Lung (tissue), 12 donors: ENCODE data around the gene KIF18A. TPM values are rescaled to one million over a fixed set of nuclear protein-coding genes. Genes with fewer than 3 reads are reported as not detected.

Source experiments
- ATAC-seq: fragments of 200-7000 bp; cut with Tn5 transposase; one replicate; pipeline ENCODE4 v1.9.1; 2020; ENCODE audit warnings: moderate number of reproducible peaks; ENCODE audit not compliant: insufficient read depth, low FRiP score
- DNase-seq, 3 donors: peaks; one replicate each; pipeline ENCODE4 v3.0.0-alpha.2; 2013 to 2017
- H3K27ac ChIP-seq, 2 donors: one replicate each; pipeline ENCODE4 v1.5.1; 2013; ENCODE audit warnings: mild to moderate bottlenecking in 2 of 2, moderate library complexity in 2 of 2, control low read depth in 1 of 2, inconsistent platforms in 1 of 2, low read depth in 1 of 2, low read length in 1 of 2
- H3K27me3 ChIP-seq, 3 donors: one replicate each; pipeline ENCODE4 v1.5.1; 2013; ENCODE audit warnings: low read length in 2 of 3; ENCODE audit not compliant: control insufficient read depth in 3 of 3, insufficient read depth in 3 of 3
- H3K36me3 ChIP-seq, 4 donors: one replicate each; pipeline ENCODE4 v1.5.1; 2013; ENCODE audit warnings: low read length in 4 of 4, mild to moderate bottlenecking in 1 of 4, moderate library complexity in 1 of 4; ENCODE audit not compliant: control insufficient read depth in 4 of 4, insufficient read depth in 4 of 4
- H3K4me1 ChIP-seq, 5 donors: one replicate each; pipeline ENCODE4 v1.5.1; 2013; ENCODE audit warnings: low read length in 5 of 5, mild to moderate bottlenecking in 2 of 5, moderate library complexity in 1 of 5; ENCODE audit not compliant: control insufficient read depth in 5 of 5, insufficient read depth in 5 of 5
- H3K4me3 ChIP-seq: one replicate; pipeline ENCODE4 v1.5.1; 2013; ENCODE audit warnings: mild to moderate bottlenecking, control low read depth, moderate library complexity
- H3K9ac ChIP-seq, 2 donors: one replicate each; pipeline ENCODE4 v1.5.1; 2013; ENCODE audit warnings: low read length in 2 of 2, control low read depth in 1 of 2; ENCODE audit not compliant: insufficient read depth in 1 of 2
- H3K9me3 ChIP-seq, 4 donors: one replicate each; pipeline ENCODE4 v1.5.1; 2013; ENCODE audit warnings: low read length in 3 of 4, mild to moderate bottlenecking in 1 of 4, moderate library complexity in 1 of 4; ENCODE audit not compliant: control insufficient read depth in 4 of 4, insufficient read depth in 3 of 4
- CTCF ChIP-seq: IDR thresholded peaks from 2 replicates; pipeline ENCODE4 v1.5.1; 2012; ENCODE audit warnings: mild to moderate bottlenecking; ENCODE audit errors: control extremely low read depth, extremely low read depth
- WGBS, 2 donors: extraction: QIAGEN DNeasy Blood & Tissue Kit; methylation state at CpG; one replicate each; pipeline ENCODE4 v1.1.7; 2013; 5-methylcytosine and 5-hydroxymethylcytosine counted together
- polyA plus RNA-seq, 2 donors: library from polyadenylated mRNA; stranded (reverse); fragments of 200-250 nt; gene quantifications; one replicate each; pipeline ENCODE4 v1.2.1, GENCODE V29; 2013
- total RNA-seq, 2 donors: library from RNA; depleted of rRNA in 1 of 2; stranded (reverse); fragments of >200 nt in 1 of 2; gene quantifications; one replicate each; pipeline ENCODE4 v1.2.1, GENCODE V29; 2014 to 2021
- donor health status: control.
- donor health status: control.
- donor health status: Bipolar disorder and iron deficiency.
- donor health status: healthy.
- donor health status: DM: yes; HTN: yes; CAD: no.

The KIF18A gene
- total and polyA plus RNA-seq, 4 donors = 0.78 to 7.5 (median 1.3) TPM

- ATAC-seq = no peak
- Histone ChIP-seq H3K27me3 (no peaks in the 10 kb centered on the region), H3K4me3 (no peak overlapping the region), H3K9ac (no peak overlapping the region), H3K36me3 (peaks cover 0 to 6% (median 4%) of the 10 kb centered on the region in 4 donors), H3K9me3 (peaks cover 0 to 23% (median 8%) of the 10 kb centered on the region in 4 donors), H3K27ac (no peak overlapping the region), H3K4me1 (no peaks in the 10 kb centered on the region)
- 98% methylated on average over 9 of the region's 9 CpGs for WGBS, 2 donors
- no peak for TF ChIP-seq CTCF
- DNase-seq = no peak
Observed at GRCh38 chr11:28140689-28141455, 32.9 kb upstream of the KIF18A start.

- TF ChIP-seq CTCF = no peak
- Histone ChIP-seq H3K4me3 (no peak overlapping the region), H3K9me3 (peaks cover 0 to 23% (median 8%) of the 10 kb centered on the region in 4 donors), H3K9ac (no peak overlapping the region), H3K27ac (no peak overlapping the region), H3K36me3 (peaks cover 0 to 7% (median 4%) of the 10 kb centered on the region in 4 donors), H3K4me1 (no peaks in the 10 kb centered on the region), H3K27me3 (no peaks in the 10 kb centered on the region)
- ATAC-seq (no peak), DNase-seq (no peak)
- whole genome bisulfite sequencing, 2 donors = 99% methylated on average over 5 of the region's 5 CpGs
Observed at GRCh38 chr11:28139841-28140415, 32.0 kb upstream of the KIF18A start.

- Histone ChIP-seq H3K4me1 (no peaks in the 10 kb centered on the region), H3K27me3 (no peaks in the 10 kb centered on the region), H3K27ac (no peak overlapping the region), H3K9me3 (peaks cover 0 to 23% (median 8%) of the 10 kb centered on the region in 4 donors), H3K9ac (no peak overlapping the region), H3K36me3 (peaks cover 0 to 8% (median 5%) of the 10 kb centered on the region in 4 donors), H3K4me3 (no peak overlapping the region)
- no peak for DNase-seq
- no peak for ATAC-seq
- TF ChIP-seq CTCF = no peak
- WGBS, 2 donors = 96 to 99% methylated on average over 1 of the region's 1 CpG
Observed at GRCh38 chr11:28137832-28138231, 29.9 kb upstream of the KIF18A start.
